Muscle of arm (tissue), 12 donors: ENCODE results near the gene SCNN1G. TPM values are rescaled to one million over a fixed set of nuclear protein-coding genes. Genes with fewer than 3 reads are reported as not detected.

ENCODE experiments used
- DNase-seq: peaks from one replicate; pipeline ENCODE4 v3.0.0-alpha.2; 2013
- polyA plus RNA-seq, 12 donors: library from polyadenylated mRNA; unstranded; fragments of 120-200 nt; gene quantifications; one replicate each; pipeline ENCODE4 v1.2.1, GENCODE V29; 2013; ENCODE audit not compliant: insufficient read length in 12 of 12

Gene SCNN1G
- polyA plus RNA-seq, 12 donors, result 0.07 to 0.47 (median 0.28) TPM; not detected in 6

DNA sequence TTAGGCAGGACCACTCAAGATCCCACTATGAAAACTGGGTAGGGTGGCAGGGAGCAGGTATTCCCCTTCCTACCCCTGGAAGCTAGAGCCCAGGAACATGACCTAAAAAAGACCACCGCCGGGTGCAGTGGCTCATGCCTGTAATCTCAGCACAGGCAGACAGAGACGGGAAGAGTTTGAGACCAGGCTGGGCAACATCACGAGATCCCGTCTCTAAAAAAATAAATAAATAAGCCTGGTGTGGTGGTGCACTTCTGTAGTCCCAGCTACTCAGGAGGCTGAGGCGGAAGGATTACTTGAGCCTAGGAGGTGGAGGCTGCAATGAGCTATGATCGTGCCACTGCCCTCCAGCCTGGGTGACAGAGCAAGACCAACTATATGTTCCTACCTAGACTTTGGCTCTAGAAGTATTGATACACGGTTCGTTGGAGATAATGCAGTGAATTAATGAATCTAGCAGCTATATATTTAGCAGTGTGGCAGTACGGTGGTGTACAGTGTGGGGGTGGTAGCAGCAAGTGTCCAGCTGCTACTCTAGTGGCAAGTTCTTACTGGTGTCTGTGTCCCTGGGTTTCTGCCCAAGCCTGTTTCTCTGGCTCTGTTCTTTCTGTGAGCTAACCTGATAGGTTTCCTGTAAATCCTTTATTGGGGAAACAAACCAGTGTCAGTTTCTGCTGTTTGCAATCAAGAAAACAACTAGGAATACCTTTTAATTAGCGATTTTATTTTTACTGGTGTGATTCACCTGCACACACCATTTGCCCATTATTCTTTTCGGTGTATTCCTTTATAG, 30.0 kb upstream of the SCNN1G start:
- no peak for DNase-seq

GRCh38 chr16:23155445-23156049, 27.0 kb upstream of the SCNN1G start:
- DNase-seq, result no peak

GRCh38 chr16:23156110-23156509, 26.4 kb upstream of the SCNN1G start:
- no peak for DNase-seq

DNA sequence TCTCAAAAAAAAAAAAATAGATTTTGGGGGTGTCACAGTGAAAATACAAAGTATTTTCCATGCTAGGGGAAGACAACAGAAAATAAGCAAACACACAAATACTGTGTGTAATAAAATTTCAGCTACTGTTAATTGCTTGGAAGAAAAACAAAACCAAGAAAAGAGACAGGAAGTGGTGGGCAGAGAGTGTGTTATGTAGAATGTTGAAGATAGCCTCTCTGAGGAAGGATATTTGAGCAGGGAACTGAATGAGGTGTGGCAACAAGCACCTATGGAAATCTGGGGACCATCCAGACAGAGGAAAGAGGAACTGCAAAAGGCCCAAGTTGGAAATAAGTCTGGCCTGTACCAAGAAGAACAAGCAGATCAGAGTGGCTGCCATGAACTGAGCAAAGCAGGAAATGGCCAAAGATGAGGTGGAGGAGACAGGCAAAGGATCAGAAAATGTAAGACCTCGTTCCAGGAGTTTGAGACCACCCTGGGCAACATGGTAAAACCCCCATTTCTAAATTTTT, 25.5 kb upstream of the SCNN1G start:
- no peak for DNase-seq

DNA sequence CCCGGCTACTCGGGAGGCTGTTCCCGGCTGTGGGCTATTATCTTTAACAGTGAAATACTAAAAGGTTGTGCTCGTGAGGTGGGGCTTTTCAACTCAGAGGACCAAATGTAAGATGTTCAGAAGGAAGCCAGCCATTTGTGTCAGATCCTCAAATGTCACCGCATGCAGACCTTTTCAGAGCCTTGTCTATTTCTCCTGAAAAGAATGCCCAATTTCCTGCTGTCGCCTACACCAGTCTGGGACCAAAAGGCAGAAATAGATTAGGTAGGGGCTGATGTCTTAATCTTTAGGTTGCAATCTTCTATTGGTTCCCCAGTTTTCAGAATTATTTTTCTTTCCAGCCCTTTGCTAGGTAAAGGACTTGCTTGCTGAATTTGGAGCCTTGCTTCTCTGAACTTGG, 24.4 kb upstream of the SCNN1G start:
- no peak for DNase-seq

- DNase-seq, result no peak
Observed at GRCh38 chr16:23160082-23160481, 22.5 kb upstream of the SCNN1G start.

DNA sequence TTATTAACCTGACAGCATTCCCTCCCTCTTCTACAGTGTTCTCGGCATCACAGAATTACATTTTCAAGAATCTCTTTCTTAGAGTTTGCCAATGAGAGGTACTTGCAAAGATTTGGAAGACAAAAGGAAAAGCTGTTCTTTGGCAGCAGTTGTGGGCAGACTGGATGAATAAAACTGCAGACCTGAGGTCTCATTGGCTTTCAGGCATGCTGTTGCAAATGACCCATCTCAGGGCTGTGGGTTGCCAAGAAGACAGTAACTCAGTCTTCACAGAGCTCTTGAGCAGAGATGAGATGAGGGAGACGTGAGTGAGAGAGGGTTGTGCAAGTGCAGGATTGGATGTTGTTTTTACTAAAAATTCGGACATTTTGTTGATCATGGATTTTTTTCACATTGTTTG, 22.0 kb upstream of the SCNN1G start:
- DNase-seq, result no peak

- DNase-seq, result no peak
Observed at GRCh38 chr16:23163921-23164320, 18.6 kb upstream of the SCNN1G start.

- no peak for DNase-seq
Observed at GRCh38 chr16:23164736-23165135, 17.8 kb upstream of the SCNN1G start.

DNA sequence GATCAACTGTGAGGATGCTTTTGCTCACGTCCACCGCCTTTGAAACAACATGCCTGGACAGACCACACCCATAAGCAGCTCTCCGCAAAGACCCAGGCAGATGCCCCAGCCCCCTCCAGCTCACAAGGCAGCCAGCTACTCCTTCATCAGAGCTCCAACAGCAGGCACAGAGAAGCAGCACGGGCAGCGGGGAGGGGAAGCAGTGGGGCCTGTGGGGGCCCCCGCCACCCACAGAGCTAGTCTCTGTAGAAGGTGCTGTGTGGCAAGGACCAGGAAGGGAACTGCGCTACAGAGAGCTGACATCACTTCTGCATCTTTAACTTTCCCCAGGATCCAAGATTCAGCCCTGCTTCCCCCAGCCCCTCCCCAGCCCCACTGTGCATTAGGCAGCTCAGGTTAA, 10.0 kb upstream of the SCNN1G start:
- no peak for DNase-seq

DNA sequence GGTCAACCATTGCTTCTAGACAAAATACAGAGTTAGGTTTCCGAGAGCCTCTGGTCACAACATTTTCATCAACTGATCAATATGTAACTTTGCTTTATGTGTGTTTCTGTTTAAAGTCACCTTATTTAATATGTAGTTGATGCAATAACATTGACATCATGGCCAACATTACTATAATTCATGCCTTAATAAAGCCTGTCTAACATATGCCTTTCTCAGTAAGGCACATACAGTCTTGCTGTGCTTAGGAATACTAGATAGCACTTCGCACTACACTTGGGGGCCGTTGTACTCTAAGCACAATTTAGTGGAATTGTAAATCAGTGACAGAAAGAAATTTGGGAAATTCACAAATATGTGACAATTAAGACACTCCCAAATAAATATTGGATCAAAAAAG, 9.6 kb upstream of the SCNN1G start:
- no peak for DNase-seq

- no peak for DNase-seq
Observed at GRCh38 chr16:23174622-23175021, 7.9 kb upstream of the SCNN1G start.

DNA sequence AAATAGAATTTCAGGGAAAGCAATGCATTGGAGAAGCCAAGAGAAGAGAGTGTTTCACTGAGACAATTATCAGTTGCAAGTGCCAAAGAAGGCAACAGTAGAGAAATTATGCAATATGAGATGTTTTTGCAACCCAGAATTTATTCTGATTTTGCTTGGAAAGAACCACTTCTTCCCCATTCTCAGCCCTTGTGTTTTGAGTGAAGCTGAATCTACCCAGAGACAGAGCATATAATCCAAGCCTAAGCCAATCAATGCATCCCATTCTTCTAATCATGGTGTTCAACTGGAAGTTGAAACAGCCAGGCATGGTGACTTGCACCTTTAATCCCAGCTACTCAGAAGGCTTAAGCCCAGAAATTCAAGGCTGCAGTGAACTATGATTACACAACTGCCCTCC, 6.9 kb upstream of the SCNN1G start:
- DNase-seq, result no peak

- no peak for DNase-seq
Observed at GRCh38 chr16:23181506-23181905, 1.0 kb upstream of the SCNN1G start.

GRCh38 chr16:23182206-23182678, 303 bp upstream of the SCNN1G start:
- DNase-seq, result peak; percentile 19

DNA sequence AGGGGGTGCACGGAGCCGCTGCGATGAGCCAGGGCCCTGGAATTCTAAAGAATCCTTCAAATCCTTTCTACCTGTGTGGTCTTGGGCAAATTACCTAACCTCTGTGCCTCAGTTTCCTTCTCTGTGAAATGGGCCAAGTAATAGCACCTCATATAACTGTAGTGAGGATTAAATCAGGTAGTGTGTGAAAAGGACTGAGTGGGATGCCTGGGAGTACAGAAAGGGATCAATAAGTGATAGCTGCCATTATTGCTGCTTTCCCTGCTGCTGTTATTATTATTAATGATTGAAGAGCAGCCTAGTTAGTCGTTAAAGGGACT, 958 bp downstream of the SCNN1G start:
- no peak for DNase-seq

- DNase-seq, result no peak
Observed at GRCh38 chr16:23185656-23186055, 3.1 kb downstream of the SCNN1G start.

- no peak for DNase-seq
Observed at GRCh38 chr16:23186171-23186570, 3.6 kb downstream of the SCNN1G start.

- no peak for DNase-seq
Observed at GRCh38 chr16:23187341-23187740, 4.8 kb downstream of the SCNN1G start.

GRCh38 chr16:23188911-23189310, 6.4 kb downstream of the SCNN1G start:
- DNase-seq, result no peak

DNA sequence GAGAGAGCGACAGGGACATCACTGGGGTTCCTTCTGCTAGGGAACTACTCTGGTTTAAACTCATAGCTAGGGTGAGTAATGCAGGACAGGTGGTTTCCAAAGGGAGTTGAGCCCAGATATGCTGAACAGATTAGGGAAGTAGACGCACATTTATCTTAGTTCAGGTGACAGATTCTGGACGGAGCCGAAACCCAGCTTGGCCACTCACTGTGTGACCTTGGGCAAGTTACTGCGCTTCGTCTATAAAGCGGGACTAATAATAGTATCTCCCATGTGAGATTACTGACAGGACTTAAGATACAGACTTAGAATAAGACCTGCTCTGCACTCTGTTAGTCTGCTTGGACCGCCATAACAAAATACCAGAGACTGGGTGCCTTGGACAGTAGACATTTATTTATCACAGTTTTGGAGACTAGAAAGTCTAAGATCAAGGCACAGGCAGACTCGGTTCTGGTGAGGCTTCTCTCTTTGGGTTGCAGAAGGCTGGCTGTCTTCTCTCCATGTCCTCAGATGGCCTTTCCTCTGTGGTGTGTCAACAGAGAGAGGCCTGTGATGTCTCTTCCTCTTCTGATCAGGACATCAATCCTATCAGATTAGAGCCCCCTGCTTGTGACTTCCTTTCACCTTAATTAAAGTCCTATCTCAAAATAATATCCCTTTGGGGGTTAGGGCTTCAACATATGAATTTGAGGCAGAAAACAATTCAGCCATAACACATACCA, 12.1 kb downstream of the SCNN1G start:
- no peak for DNase-seq

DNA sequence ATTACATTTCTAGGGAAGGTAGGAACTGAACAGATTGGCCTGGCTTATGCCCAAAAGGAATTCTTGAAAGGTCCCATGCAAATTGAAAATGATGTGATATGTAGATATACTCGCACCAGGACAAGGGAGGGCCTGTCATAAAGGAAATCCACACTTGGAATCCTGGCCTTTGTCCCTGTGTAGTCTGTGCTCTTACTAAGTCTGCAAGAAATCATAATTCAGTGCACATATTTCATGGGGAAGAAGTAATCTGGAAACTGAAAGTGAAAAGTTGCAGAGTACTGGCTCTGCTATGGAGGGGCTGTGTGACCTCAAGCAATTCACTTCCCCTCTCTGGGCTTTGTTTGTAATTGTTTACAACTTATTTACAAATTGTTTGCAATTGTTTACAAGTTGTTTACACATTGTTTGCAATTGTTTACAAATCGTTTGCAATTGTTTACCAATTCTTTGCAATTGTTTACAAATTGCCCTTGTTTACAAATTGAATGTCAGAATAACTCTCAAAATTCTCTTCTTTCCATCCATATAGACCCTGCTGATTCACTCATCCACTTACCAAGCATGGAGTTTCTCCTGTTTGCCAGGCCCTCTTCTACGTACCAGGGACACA, 12.9 kb downstream of the SCNN1G start:
- DNase-seq, result no peak
